Endodermal cell (in vitro differentiated cells): ENCODE results near the gene TOP2B. TPM values are rescaled to one million over a fixed set of nuclear protein-coding genes. Genes with fewer than 3 reads are reported as not detected.

Experiments
- DNase-seq: peaks from one replicate; pipeline ENCODE4 v3.0.0-alpha.2; 2017
- H3K27ac ChIP-seq: 2 replicates; pipeline ENCODE4 v1.5.1; 2013; ENCODE audit warnings: mild to moderate bottlenecking, low read depth, low read length, moderate library complexity
- H3K27me3 ChIP-seq: 2 replicates; pipeline ENCODE4 v1.6.1; 2013; ENCODE audit warnings: mild to moderate bottlenecking, low read length, moderate library complexity; ENCODE audit not compliant: insufficient read depth, control insufficient read depth, poor library complexity, severe bottlenecking
- H3K36me3 ChIP-seq: 2 replicates; pipeline ENCODE4 v1.7.0; 2013; ENCODE audit warnings: mild to moderate bottlenecking, low read length, moderate library complexity; ENCODE audit not compliant: control insufficient read depth, insufficient read depth
- H3K4me1 ChIP-seq: one replicate; pipeline ENCODE4 v1.7.0; 2013; ENCODE audit warnings: low read length; ENCODE audit not compliant: control insufficient read depth, insufficient read depth
- H3K4me3 ChIP-seq: 2 replicates; pipeline ENCODE4 v1.5.1; 2013; ENCODE audit warnings: mild to moderate bottlenecking, low read length, moderate library complexity
- H3K9ac ChIP-seq: 2 replicates; pipeline ENCODE4 v1.6.1; 2013; ENCODE audit warnings: mild to moderate bottlenecking, low read length, moderate library complexity; ENCODE audit not compliant: poor library complexity, severe bottlenecking; ENCODE audit errors: extremely low read depth
- H3K9me3 ChIP-seq: 2 replicates; pipeline ENCODE4 v1.6.1; 2013; ENCODE audit warnings: mild to moderate bottlenecking, low read length, moderate library complexity; ENCODE audit not compliant: control insufficient read depth
- H3K27ac Mint-ChIP-seq: 2 replicates; pipeline ENCODE4 v1.8.0; 2020; ENCODE audit warnings: mixed read lengths
- H3K27me3 Mint-ChIP-seq: 2 replicates; pipeline ENCODE4 v1.8.0; 2021; ENCODE audit warnings: mild to moderate bottlenecking, mixed read lengths; ENCODE audit not compliant: insufficient read depth
- H3K36me3 Mint-ChIP-seq: 2 replicates; pipeline ENCODE4 v1.8.0; 2020; ENCODE audit warnings: low read depth, mixed read lengths
- H3K4me1 Mint-ChIP-seq: 2 replicates; pipeline ENCODE4 v1.8.0; 2020; ENCODE audit warnings: mixed read lengths
- H3K4me3 Mint-ChIP-seq: 2 replicates; pipeline ENCODE4 v1.8.0; 2020; ENCODE audit warnings: mild to moderate bottlenecking, moderate library complexity, mixed read lengths
- H3K9me3 Mint-ChIP-seq: 2 replicates; pipeline ENCODE4 v1.8.0; 2020; ENCODE audit warnings: mild to moderate bottlenecking, mixed read lengths
- CTCF ChIP-seq: fragments of 200-600 bp; sonication (generic); conservative IDR thresholded peaks from 2 replicates; pipeline ENCODE4 v1.5.0; 2021; ENCODE audit warnings: antibody characterized with exemption, mild to moderate bottlenecking
- WGBS, 2 experiments: methylation state at CpG; one replicate each; pipeline versions ENCODE4 v1.1.5 to v1.1.7; 2013; ENCODE audit warnings: missing lambda C conversion rate in 2 of 2, mixed read lengths in 1 of 2; ENCODE audit not compliant: insufficient coverage in 1 of 2, insufficient read length in 1 of 2; 5-methylcytosine and 5-hydroxymethylcytosine counted together
- total RNA-seq, 2 donors: library from RNA; stranded (reverse); fragmentation: NEBNext Ultra II Directional in 1 of 2; extraction: Animal tissue kit (Norgen Biotek cat#: 25700) in 1 of 2; gene quantifications; 2 replicates in 1 of 2; 3 replicates in 1 of 2; pipeline ENCODE4 v1.2.1, GENCODE V29; 2021

TOP2B gene
- total RNA-seq, 2 donors from 2014 or later, result 182 to 209 TPM

- TF ChIP-seq CTCF, result no peak
- Histone ChIP-seq H3K4me3 (no peak overlapping the region), H3K9ac (no peak overlapping the region), H3K4me1 (peaks cover 3% of the 10 kb centered on the region), H3K27ac (no peak overlapping the region), H3K9me3 (no peaks in the 10 kb centered on the region), H3K36me3 (peaks cover 25% of the 10 kb centered on the region), H3K27me3 (no peaks in the 10 kb centered on the region)
- Mint-ChIP-seq H3K27ac (no peak overlapping the region), H3K36me3 (peaks cover 38% of the 10 kb centered on the region), H3K4me1 (peaks cover 23% of the 10 kb centered on the region), H3K9me3 (no peaks in the 10 kb centered on the region), H3K27me3 (peaks cover 2% of the 10 kb centered on the region), H3K4me3 (no peak overlapping the region)
- DNase-seq, result peak; percentile 26
- WGBS, 2 experiments, result 89 to 95% methylated on average over 3 to 8 of the region's 8 CpGs
Observed at GRCh38 chr3:25589783-25590258, 74.9 kb downstream of the TOP2B start.

- H3K27ac ChIP-seq, result no peak overlapping the region
- Mint-ChIP-seq H3K4me3 (no peak overlapping the region), H3K9me3 (no peaks in the 10 kb centered on the region), H3K27me3 (peaks cover 2% of the 10 kb centered on the region), H3K4me1 (peaks cover 20% of the 10 kb centered on the region), H3K36me3 (peaks cover 42% of the 10 kb centered on the region), H3K27ac (no peak overlapping the region)
- H3K9me3 ChIP-seq, result no peaks in the 10 kb centered on the region
- H3K36me3 ChIP-seq, result peaks cover 20% of the 10 kb centered on the region
- WGBS, 2 experiments, result 84 to 96% methylated on average over 3 to 4 of the region's 4 CpGs
- H3K27me3 ChIP-seq, result no peaks in the 10 kb centered on the region
- peaks cover 3% of the 10 kb centered on the region for H3K4me1 ChIP-seq
- H3K9ac ChIP-seq, result no peak overlapping the region
- TF ChIP-seq CTCF, result no peak
- no peak for DNase-seq
- no peak overlapping the region for H3K4me3 ChIP-seq
Observed at GRCh38 chr3:25589104-25589782, 75.5 kb downstream of the TOP2B start.

GRCh38 chr3:25588441-25589103 is 76.1 kb downstream of the TOP2B start:
- Histone ChIP-seq H3K4me3 (no peak overlapping the region), H3K36me3 (peaks cover 17% of the 10 kb centered on the region), H3K27me3 (no peaks in the 10 kb centered on the region), H3K9ac (no peak overlapping the region), H3K27ac (no peak overlapping the region), H3K9me3 (no peaks in the 10 kb centered on the region), H3K4me1 (peaks cover 3% of the 10 kb centered on the region)
- WGBS, 2 experiments, result 82 to 97% methylated on average over 2 to 8 of the region's 8 CpGs
- Mint-ChIP-seq H3K4me3 (no peak overlapping the region), H3K4me1 (peaks cover 13% of the 10 kb centered on the region), H3K27ac (no peak overlapping the region), H3K36me3 (peaks cover 47% of the 10 kb centered on the region), H3K9me3 (no peaks in the 10 kb centered on the region), H3K27me3 (peaks cover 2% of the 10 kb centered on the region)
- TF ChIP-seq CTCF, result no peak
- no peak for DNase-seq
